Measurements from ENCODE around the gene SYNPR.

The SYNPR gene

GRCh38 chr3:63278171-63279004, at the start of gene SYNPR:
TSS of gene SYNPR (plus strand) at chr3:63278308.
- Histone ChIP-seq H3K27me3 (ENCODE audit: insufficient read depth, low read depth, severe bottlenecking) (peaks cover 17% of the 10 kb centered on the region), H3K9me3 (ENCODE audit: severe bottlenecking) (no peaks in the 10 kb centered on the region), H3K36me3 (no peaks in the 10 kb centered on the region), H3K4me3 (ENCODE audit: low read depth, low read length) (peak within 1 kb of the TSS; percentile 67), H3K27ac (no peak within 1 kb of the TSS)
- TF ChIP-seq CTCF (IDR thresholded peaks at IDR 0.05; ENCODE audit: low read depth, low read length) = no peak
- peak; percentile 36 for DNase-seq

- H3K9me3 ChIP-seq (ENCODE audit: severe bottlenecking) = no peaks in the 10 kb centered on the region
- H3K36me3 ChIP-seq = no peaks in the 10 kb centered on the region
- peak; percentile 42 for TF ChIP-seq CTCF (IDR thresholded peaks at IDR 0.05; ENCODE audit: low read depth, low read length)
- H3K27me3 ChIP-seq (ENCODE audit: insufficient read depth, low read depth, severe bottlenecking) = no peaks in the 10 kb centered on the region
- DNase-seq = peak; percentile 50
- H3K27ac ChIP-seq = no peak overlapping the region
- H3K4me3 ChIP-seq (ENCODE audit: low read depth, low read length) = no peak overlapping the region
Measured at GRCh38 chr3:63228677-63229076, 49.4 kb upstream of the SYNPR start.

- no peak for DNase-seq
- H3K27ac ChIP-seq = no peak overlapping the region
- no peaks in the 10 kb centered on the region for H3K27me3 ChIP-seq (ENCODE audit: insufficient read depth, low read depth, severe bottlenecking)
- H3K4me3 ChIP-seq (ENCODE audit: low read depth, low read length) = no peak overlapping the region
- no peaks in the 10 kb centered on the region for H3K9me3 ChIP-seq (ENCODE audit: severe bottlenecking)
- no peaks in the 10 kb centered on the region for H3K36me3 ChIP-seq
- no peak for TF ChIP-seq CTCF (IDR thresholded peaks at IDR 0.05; ENCODE audit: low read depth, low read length)
Measured at GRCh38 chr3:63230146-63230545, 48.0 kb upstream of the SYNPR start.

GRCh38 chr3:63231643-63232042, 46.5 kb upstream of the SYNPR start:
- H3K4me3 ChIP-seq (ENCODE audit: low read depth, low read length) = no peak overlapping the region
- no peak overlapping the region for H3K27ac ChIP-seq
- no peak for TF ChIP-seq CTCF (IDR thresholded peaks at IDR 0.05; ENCODE audit: low read depth, low read length)
- H3K27me3 ChIP-seq (ENCODE audit: insufficient read depth, low read depth, severe bottlenecking) = no peaks in the 10 kb centered on the region
- no peak for DNase-seq
- H3K36me3 ChIP-seq = no peaks in the 10 kb centered on the region
- no peaks in the 10 kb centered on the region for H3K9me3 ChIP-seq (ENCODE audit: severe bottlenecking)

GRCh38 chr3:63232764-63233396, 45.2 kb upstream of the SYNPR start:
- Histone ChIP-seq H3K36me3 (no peaks in the 10 kb centered on the region), H3K4me3 (ENCODE audit: low read depth, low read length) (no peak overlapping the region), H3K27ac (no peak overlapping the region), H3K9me3 (ENCODE audit: severe bottlenecking) (no peaks in the 10 kb centered on the region), H3K27me3 (ENCODE audit: insufficient read depth, low read depth, severe bottlenecking) (no peaks in the 10 kb centered on the region)
- DNase-seq = no peak
- TF ChIP-seq CTCF (IDR thresholded peaks at IDR 0.05; ENCODE audit: low read depth, low read length) = no peak

Data from WERI-Rb-1 (cell line).